Naive thymus-derived CD4-positive, alpha-beta T cell (primary cell): ENCODE measurements around the gene PRKACA. TPM values are rescaled to one million over a fixed set of nuclear protein-coding genes. Genes with fewer than 3 reads are reported as not detected.
A peak's percentile ranks its signal among the peaks of the same experiment; 100 is the strongest.
"Not testable (repeated sequence)": the region's sequence is repeated elsewhere in the genome, so short reads cannot be mapped to it uniquely, and the experiment has no call there.

Experiments
- ATAC-seq: fragments of 150-1000 bp; cut with Tn5 transposase; 2 replicates; pipeline ENCODE4 v1.10.0; 2021; ENCODE audit warnings: mild to moderate bottlenecking, moderate library complexity
- CTCF ChIA-PET: fragments of 350-600 bp; sonication (Branson Sonifier 250); formaldehyde crosslinking; loops from one replicate; lab custom pipeline; 2021; ENCODE audit warnings: antibody characterized with exemption; lab: Charles Lee
- POLR2A ChIA-PET: fragments of 350-600 bp; sonication (Branson Sonifier 250); formaldehyde crosslinking; loops from one replicate; lab custom pipeline; 2021; ENCODE audit warnings: antibody characterized with exemption, inconsistent platforms; lab: Charles Lee
- DNase-seq, 9 donors: peaks; one replicate each; pipeline versions ENCODE4 v3.0.0 to v3.0.0-alpha.2; 2020 to 2022; ENCODE audit warnings: mixed read lengths in 1 of 9
- H3K27ac ChIP-seq: one replicate; pipeline ENCODE4 v1.7.0; 2013; ENCODE audit warnings: mild to moderate bottlenecking, low read depth, low read length, moderate library complexity
- H3K27me3 ChIP-seq, 2 donors: one replicate each; pipeline ENCODE4 v1.7.0; 2013; ENCODE audit warnings: low read length in 2 of 2, mild to moderate bottlenecking in 2 of 2, moderate library complexity in 2 of 2; ENCODE audit not compliant: control insufficient read depth in 2 of 2, insufficient read depth in 2 of 2
- H3K36me3 ChIP-seq, 3 experiments: 1 replicate in 2 of 3; 2 replicates in 1 of 3; pipeline ENCODE4 v1.7.0; 2013; ENCODE audit warnings: low read length in 3 of 3, mild to moderate bottlenecking in 3 of 3, moderate library complexity in 1 of 3; ENCODE audit not compliant: insufficient read depth in 3 of 3, control insufficient read depth in 2 of 3
- H3K4me1 ChIP-seq, 2 donors: one replicate each; pipeline ENCODE4 v1.7.0; 2013; ENCODE audit warnings: low read length in 2 of 2, mild to moderate bottlenecking in 2 of 2, moderate library complexity in 1 of 2; ENCODE audit not compliant: control insufficient read depth in 2 of 2, insufficient read depth in 2 of 2
- H3K4me3 ChIP-seq: 2 replicates; pipeline ENCODE4 v1.7.0; 2013; ENCODE audit warnings: mild to moderate bottlenecking, low read length
- H3K9me3 ChIP-seq, 3 experiments: 1 replicate in 2 of 3; 2 replicates in 1 of 3; pipeline ENCODE4 v1.7.0; 2013; ENCODE audit warnings: low read length in 3 of 3; ENCODE audit not compliant: control insufficient read depth in 2 of 3
- H3K27ac Mint-ChIP-seq, 9 donors: one replicate each; pipeline ENCODE4 v1.8.0; 2020 to 2022; ENCODE audit warnings: mixed read lengths in 9 of 9, mild to moderate bottlenecking in 8 of 9, moderate library complexity in 5 of 9, inconsistent platforms in 2 of 9
- H3K27me3 Mint-ChIP-seq, 5 donors: one replicate each; pipeline ENCODE4 v1.8.0; 2021 to 2022; ENCODE audit warnings: mixed read lengths in 5 of 5, mild to moderate bottlenecking in 1 of 5
- H3K36me3 Mint-ChIP-seq, 5 donors: one replicate each; pipeline ENCODE4 v1.8.0; 2020 to 2022; ENCODE audit warnings: mixed read lengths in 5 of 5, mild to moderate bottlenecking in 3 of 5, inconsistent platforms in 1 of 5
- H3K4me1 Mint-ChIP-seq, 7 donors: one replicate each; pipeline ENCODE4 v1.8.0; 2020 to 2022; ENCODE audit warnings: mixed read lengths in 7 of 7, mild to moderate bottlenecking in 3 of 7, inconsistent platforms in 1 of 7
- H3K4me3 Mint-ChIP-seq, 10 donors: one replicate each; pipeline ENCODE4 v1.8.0; 2020 to 2022; ENCODE audit warnings: mild to moderate bottlenecking in 10 of 10, mixed read lengths in 10 of 10, moderate library complexity in 6 of 10, inconsistent platforms in 2 of 10
- H3K9me3 Mint-ChIP-seq, 11 donors: one replicate each; pipeline ENCODE4 v1.8.0; 2020 to 2022; ENCODE audit warnings: mixed read lengths in 11 of 11, mild to moderate bottlenecking in 4 of 11, inconsistent platforms in 1 of 11, moderate library complexity in 1 of 11
- intact Hi-C, 2 donors: fragments of 100-400 bp; cut with micrococcal nuclease; formaldehyde crosslinking; loops; one replicate each; pipeline ENCODE4 v1.15.1; 2023
- polyA plus RNA-seq, 2 donors: library from polyadenylated mRNA; unstranded; fragments of 300-500 nt; fragmentation: Illumina TruSeq; gene quantifications; one replicate each; pipeline ENCODE4 v1.2.3, GENCODE V29; 2021
- total RNA-seq, 6 experiments: library from RNA in 5 of 6; stranded (reverse) in 5 of 6; gene quantifications; 1 replicate in 5 of 6; 2 replicates in 1 of 6; pipeline ENCODE4 v1.2.3 and lab custom pipeline; 2021 to 2026

The PRKACA gene
- total and polyA plus RNA-seq, 7 experiments from 2014 or later = 1.9 to 101 (median 48.4) TPM

DNA sequence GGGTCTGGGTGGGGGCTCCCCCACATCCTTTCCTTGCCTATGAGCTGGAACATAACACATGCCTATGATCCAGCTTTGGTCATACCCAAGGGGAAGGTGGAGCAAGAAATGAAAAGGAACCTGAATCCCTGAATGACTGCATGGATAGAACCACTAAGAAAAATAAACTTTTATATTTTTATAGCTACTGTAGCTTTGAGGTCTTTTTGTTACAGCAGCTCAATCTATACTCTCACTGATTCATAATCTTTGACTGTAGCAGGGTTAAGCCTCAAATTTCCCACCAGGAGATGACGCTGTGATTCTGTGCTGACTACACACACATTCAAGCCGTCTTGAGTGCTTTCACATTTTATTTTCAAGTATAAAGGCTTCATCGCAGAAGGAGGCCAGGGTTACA is 64.5 kb downstream of the PRKACA start:
- H3K36me3 Mint-ChIP-seq = peaks cover 9 to 42% (median 31%) of the 10 kb centered on the region in 5 donors
- no peak overlapping the region for H3K4me3 Mint-ChIP-seq
- Histone ChIP-seq H3K4me3 (no peak overlapping the region), H3K27ac (no peak overlapping the region), H3K9me3 (no peaks in the 10 kb centered on the region), H3K4me1 (peaks cover 4% of the 10 kb centered on the region in 2 donors), H3K36me3 (peaks cover 9 to 49% (median 27%) of the 10 kb centered on the region in 3 experiments), H3K27me3 (peaks cover under 1 to 4% of the 10 kb centered on the region in 2 donors)
- ChIA-PET POLR2A (interaction anchor here (0.7 to 1.3 kb wide), 4 partner anchors 16 to 265 kb away, joined by 3 read pairs; no protein-coding TSS in a partner anchor), CTCF (interaction anchor here (0.6 to 1.4 kb wide), 5 partner anchors 12 to 452 kb away, joined by 3 read pairs; no protein-coding TSS in a partner anchor)
- DNase-seq (no peak), ATAC-seq (no peak)
- peaks cover 0 to 16% (median under 1%) of the 10 kb centered on the region in 5 donors for H3K27me3 Mint-ChIP-seq
- H3K9me3 Mint-ChIP-seq = peaks cover 0 to 5% (median 0%) of the 10 kb centered on the region in 11 donors
- peak overlapping the region in 2 of 9 donors; percentile 12 to 21 for H3K27ac Mint-ChIP-seq
- H3K4me1 Mint-ChIP-seq = peaks cover 4 to 17% (median 9%) of the 10 kb centered on the region in 7 donors
- intact Hi-C loops = no loop called here

DNA sequence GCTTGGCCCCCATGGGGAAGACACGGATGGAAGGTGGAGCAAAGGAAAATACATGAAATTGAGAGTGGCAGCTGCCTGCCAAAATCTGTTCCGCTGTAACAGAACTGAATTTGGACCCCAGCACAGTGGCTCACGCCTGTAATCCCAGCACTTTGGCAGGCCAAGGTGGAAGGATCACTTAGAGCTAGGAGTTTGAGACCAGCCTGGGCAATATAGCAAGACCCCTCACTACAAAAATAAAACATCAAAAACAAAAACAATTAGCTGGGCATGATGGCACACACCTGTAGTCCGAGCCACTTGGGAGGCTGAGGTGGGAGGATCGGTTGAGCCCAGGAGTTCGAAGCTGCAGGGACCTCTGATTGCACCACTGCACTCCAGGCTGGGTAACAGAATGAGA is 65.1 kb downstream of the PRKACA start:
- DNase-seq = no peak
- intact Hi-C loops = no loop called here
- no peak for ATAC-seq
- Mint-ChIP-seq H3K4me1 (peaks cover 3 to 12% (median 5%) of the 10 kb centered on the region in 7 donors), H3K27ac (peak overlapping the region in 2 of 9 donors; percentile 66 to 75), H3K27me3 (peaks cover 0 to 11% (median 0%) of the 10 kb centered on the region in 5 donors), H3K4me3 (no peak overlapping the region), H3K36me3 (peaks cover 9 to 42% (median 32%) of the 10 kb centered on the region in 5 donors), H3K9me3 (peaks cover 0 to 5% (median 0%) of the 10 kb centered on the region in 11 donors)
- H3K27ac ChIP-seq = no peak overlapping the region
- no peaks in the 10 kb centered on the region for H3K27me3 ChIP-seq
- no peak overlapping the region for H3K4me3 ChIP-seq
- H3K9me3 ChIP-seq = no peaks in the 10 kb centered on the region
- ChIA-PET CTCF (interaction anchor here (0.6 to 1.5 kb wide), 6 partner anchors 12 to 452 kb away, joined by 3 to 4 read pairs (median 3); partner anchors contain the start of gene ASF1B), POLR2A (interaction anchor here (1.1 to 1.3 kb wide), 2 partner anchors 15 to 264 kb away, joined by 3 read pairs; no protein-coding TSS in a partner anchor)
- H3K36me3 ChIP-seq = peaks cover 9 to 53% (median 27%) of the 10 kb centered on the region in 3 experiments
- peaks cover 0 to 4% of the 10 kb centered on the region in 2 donors for H3K4me1 ChIP-seq

DNA sequence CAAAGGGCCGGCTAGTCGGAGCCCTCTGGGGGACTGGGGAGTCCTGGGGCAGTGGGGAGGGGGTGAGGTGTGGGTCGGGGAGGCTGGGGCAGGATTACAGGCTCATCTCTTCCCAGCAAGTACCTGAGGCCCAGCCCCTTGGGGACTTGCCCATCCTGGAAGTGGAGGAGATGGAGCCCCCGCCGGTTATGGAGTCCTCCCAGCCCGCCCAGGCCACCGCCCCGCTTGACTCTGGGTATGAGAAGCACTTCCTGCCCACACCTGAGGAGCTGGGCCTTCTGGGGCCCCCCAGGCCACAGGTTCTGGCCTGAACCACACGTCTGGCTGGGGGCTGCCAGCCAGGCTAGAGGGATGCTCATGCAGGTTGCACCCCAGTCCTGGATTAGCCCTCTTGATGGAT is 65.6 kb downstream of the PRKACA start:
- H3K4me3 ChIP-seq = no peak overlapping the region
- ChIA-PET CTCF (interaction anchor here (1.4 to 1.5 kb wide), 2 partner anchors 85 to 92 kb away, joined by 3 to 4 read pairs; partner anchors contain the start of gene ASF1B), POLR2A (interaction anchor here (1.3 kb wide), 1 partner anchor 264 kb away, joined by 3 read pairs; no protein-coding TSS in a partner anchor)
- peaks cover 9 to 57% (median 27%) of the 10 kb centered on the region in 3 experiments for H3K36me3 ChIP-seq
- H3K36me3 Mint-ChIP-seq = peaks cover 9 to 42% (median 32%) of the 10 kb centered on the region in 5 donors
- H3K9me3 Mint-ChIP-seq = peaks cover 0 to 5% (median 0%) of the 10 kb centered on the region in 11 donors
- no peak overlapping the region for H3K27ac ChIP-seq
- H3K27ac Mint-ChIP-seq = peak overlapping the region in 1 of 9 donors; percentile 66
- H3K27me3 ChIP-seq = no peaks in the 10 kb centered on the region
- ATAC-seq (no peak), DNase-seq (no peak)
- H3K9me3 ChIP-seq = no peaks in the 10 kb centered on the region
- H3K4me1 ChIP-seq = peaks cover 0 to 4% of the 10 kb centered on the region in 2 donors
- no peak overlapping the region for H3K4me3 Mint-ChIP-seq
- H3K27me3 Mint-ChIP-seq = peaks cover 0 to 8% (median 0%) of the 10 kb centered on the region in 5 donors
- intact Hi-C loops = no loop called here
- peaks cover 3 to 11% (median 5%) of the 10 kb centered on the region in 7 donors for H3K4me1 Mint-ChIP-seq

DNA sequence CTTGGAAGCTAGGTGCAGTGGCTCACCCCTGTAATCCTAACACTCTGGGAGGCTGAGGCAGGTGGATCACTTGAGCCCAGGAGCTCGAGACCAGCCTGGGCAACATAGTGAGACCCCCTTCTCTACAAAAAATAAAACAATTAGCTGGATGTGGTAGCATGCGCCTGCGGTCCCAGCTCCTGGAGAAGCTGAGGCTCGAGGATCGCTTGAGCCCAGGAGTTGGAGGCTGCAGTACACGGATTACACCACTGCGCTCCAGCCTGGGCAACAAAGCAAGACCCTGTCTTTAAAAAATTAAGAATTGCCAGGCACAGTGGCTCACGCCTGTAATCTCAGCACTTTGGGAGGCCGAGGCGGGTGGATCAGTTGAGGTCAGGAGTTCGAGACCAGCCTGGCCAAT is 66.6 kb downstream of the PRKACA start:
- H3K27me3 ChIP-seq, H3K27me3 Mint-ChIP-seq, H3K9me3 Mint-ChIP-seq, intact Hi-C loops, H3K27ac ChIP-seq, H3K4me1 ChIP-seq, H3K4me3 Mint-ChIP-seq, DNase-seq, H3K4me3 ChIP-seq, ATAC-seq, H3K4me1 Mint-ChIP-seq, H3K9me3 ChIP-seq: not testable (repeated sequence)
- ChIA-PET POLR2A (interaction anchor here (0.6 kb wide), 1 partner anchor 237 kb away, joined by 4 read pairs; no protein-coding TSS in a partner anchor), CTCF (interaction anchor here (1.5 kb wide), 1 partner anchor 86 kb away, joined by 4 read pairs; the partner anchor contains the start of gene ASF1B)
- H3K36me3 Mint-ChIP-seq = peaks cover 9 to 49% (median 35%) of the 10 kb centered on the region in 5 donors
- peaks cover 9 to 65% (median 31%) of the 10 kb centered on the region in 3 experiments for H3K36me3 ChIP-seq
- H3K27ac Mint-ChIP-seq = peak overlapping the region in 1 of 9 donors; percentile 38

DNA sequence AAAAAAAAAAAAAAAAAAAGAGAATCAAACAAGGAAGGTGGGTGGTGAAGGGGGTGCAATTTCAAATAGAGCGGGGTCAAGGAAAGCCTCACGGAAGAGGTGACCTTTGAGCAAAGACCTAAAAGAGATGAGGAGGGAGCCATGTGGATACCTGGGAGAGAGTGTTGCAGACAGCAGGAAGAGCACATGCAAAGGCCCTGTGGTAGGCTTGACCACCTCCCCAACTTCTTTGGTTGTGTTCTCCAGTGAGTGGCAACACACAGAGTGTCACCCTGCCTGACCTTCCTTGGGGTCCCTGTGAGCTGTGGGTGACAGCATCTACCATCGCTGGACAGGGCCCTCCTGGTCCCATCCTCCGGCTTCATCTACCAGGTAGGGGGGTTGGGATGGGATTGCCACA is 67.0 kb downstream of the PRKACA start:
- CTCF ChIA-PET = no interaction called here
- no peak for DNase-seq

DNA sequence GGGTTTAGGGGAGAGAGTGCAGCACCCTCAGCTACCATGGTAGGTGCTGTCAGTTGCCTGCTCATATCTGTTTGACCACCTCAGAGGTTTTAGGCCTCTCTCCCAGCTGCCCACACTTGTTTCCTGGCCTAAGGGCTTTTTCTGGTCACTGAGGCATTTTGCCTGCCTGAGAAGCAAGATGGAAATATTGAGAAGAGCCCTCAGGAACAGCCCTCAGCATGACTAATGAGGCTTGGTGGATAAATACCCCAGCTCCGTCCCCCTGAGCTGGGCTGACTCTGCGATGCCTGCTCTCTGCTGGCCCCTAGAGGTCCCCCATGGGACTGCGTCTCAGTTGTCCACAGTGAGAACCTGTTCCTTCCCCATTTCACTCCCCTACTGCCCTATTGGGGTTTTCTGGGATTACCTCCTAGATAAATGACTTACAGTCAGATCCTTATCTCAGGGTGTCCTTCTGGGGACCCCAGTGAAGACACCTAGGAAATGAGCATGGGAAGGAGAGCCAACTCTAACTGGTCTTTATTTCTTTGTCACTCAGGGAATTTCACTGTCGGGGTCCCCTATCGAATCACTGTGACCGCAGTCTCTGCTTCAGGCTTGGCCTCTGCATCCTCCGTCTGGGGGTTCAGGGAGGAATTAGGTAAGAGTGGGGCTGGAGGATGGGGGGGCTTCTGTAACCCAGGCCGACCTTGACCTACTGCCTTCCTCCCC is 69.0 kb downstream of the PRKACA start:
- peaks cover 9 to 83% (median 32%) of the 10 kb centered on the region in 3 experiments for H3K36me3 ChIP-seq
- Mint-ChIP-seq H3K36me3 (peaks cover 9 to 53% (median 31%) of the 10 kb centered on the region in 5 donors), H3K9me3 (peaks cover 0 to 5% (median 0%) of the 10 kb centered on the region in 11 donors), H3K27me3 (no peaks in the 10 kb centered on the region), H3K4me1 (peaks cover 0 to 5% (median 0%) of the 10 kb centered on the region in 7 donors), H3K4me3 (no peak overlapping the region), H3K27ac (peak overlapping the region in 8 of 9 donors; percentile 21 to 77 (median 61))
- ChIA-PET CTCF (interaction anchor here (0.5 to 2.1 kb wide), 19 partner anchors 8 to 334 kb away, joined by 3 to 15 read pairs (median 4); partner anchors contain the start of genes DCAF15 and MISP3), POLR2A (interaction anchor here (0.6 to 1.4 kb wide), 12 partner anchors 10 to 168 kb away, joined by 3 to 5 read pairs (median 3); partner anchors contain the start of gene IL27RA)
- DNase-seq (peak; percentile 46 to 80 (median 67)), ATAC-seq (peak; percentile 96)
- H3K4me1 ChIP-seq = peaks cover 0 to 4% of the 10 kb centered on the region in 2 donors
- H3K27me3 ChIP-seq = no peaks in the 10 kb centered on the region
- H3K4me3 ChIP-seq = no peak overlapping the region
- intact Hi-C loops = loop anchor here (1.0 to 10.0 kb wide), 7 partner anchors 16 to 454 kb away; partner anchors contain the start of gene DCAF15 (in 1 of the 2)
- peak overlapping the region; percentile 42 for H3K27ac ChIP-seq
- no peaks in the 10 kb centered on the region for H3K9me3 ChIP-seq

More for the DNA sequence above, 67.0 kb downstream of the PRKACA start:
- no peak for ATAC-seq
- intact Hi-C loops = no loop called here
- POLR2A ChIA-PET = no interaction called here
- peaks cover 0 to 9% (median 5%) of the 10 kb centered on the region in 7 donors for H3K4me1 Mint-ChIP-seq
- Histone ChIP-seq H3K9me3 (no peaks in the 10 kb centered on the region), H3K27me3 (no peaks in the 10 kb centered on the region), H3K4me3 (no peak overlapping the region), H3K36me3 (peaks cover 9 to 70% (median 32%) of the 10 kb centered on the region in 3 experiments), H3K27ac (no peak overlapping the region), H3K4me1 (peaks cover 0 to 4% of the 10 kb centered on the region in 2 donors)
- H3K27me3 Mint-ChIP-seq = no peaks in the 10 kb centered on the region
- H3K4me3 Mint-ChIP-seq = no peak overlapping the region
- peaks cover 0 to 5% (median 0%) of the 10 kb centered on the region in 11 donors for H3K9me3 Mint-ChIP-seq
- H3K27ac Mint-ChIP-seq = peak overlapping the region in 2 of 9 donors; percentile 1 to 8
- H3K36me3 Mint-ChIP-seq = peaks cover 9 to 53% (median 36%) of the 10 kb centered on the region in 5 donors
